UCSD-AML1 (cell line): ENCODE measurements around the gene NPHS1.
"Not testable (repeated sequence)": the region's sequence is repeated elsewhere in the genome, so short reads cannot be mapped to it uniquely, and the experiment has no call there.

Source experiments
- DNase-seq: peaks from one replicate; lab custom pipeline; 2025; ENCODE audit not compliant: unreplicated experiment; lab: John Stamatoyannopoulos, UW

The NPHS1 gene

GRCh38 chr19:35879770-35880317, 27.5 kb upstream of the NPHS1 start:
- peak; percentile 88 for DNase-seq

- no peak for DNase-seq
These were observed 26.8 kb upstream of the NPHS1 start for GRCh38 chr19:35879068-35879467.

- DNase-seq, result no peak
These were observed 22.2 kb upstream of the NPHS1 start for GRCh38 chr19:35874392-35874930.

- DNase-seq, result no peak
These were observed 19.9 kb upstream of the NPHS1 start for GRCh38 chr19:35872180-35872579.

- DNase-seq, result no peak
These were observed 19.3 kb upstream of the NPHS1 start for GRCh38 chr19:35871611-35872010.

- DNase-seq, result no peak
These were observed 18.5 kb upstream of the NPHS1 start for GRCh38 chr19:35870798-35871197.

GRCh38 chr19:35870124-35870736, 17.9 kb upstream of the NPHS1 start:
- DNase-seq, result not testable (repeated sequence)

GRCh38 chr19:35869327-35870123, 17.2 kb upstream of the NPHS1 start:
- DNase-seq, result peak; percentile 76

GRCh38 chr19:35868823-35869326, 16.6 kb upstream of the NPHS1 start:
- no peak for DNase-seq

- peak; percentile 36 for DNase-seq
These were observed 16.0 kb upstream of the NPHS1 start, which contains the start of gene APLP1 for GRCh38 chr19:35868172-35868822. APLP1 (plus strand) TSS chr19:35868574; CDS start chr19:35868637, 63 bp downstream.

- no peak for DNase-seq
These were observed 10.7 kb upstream of the NPHS1 start for GRCh38 chr19:35863018-35863417.

- DNase-seq, result no peak
These were observed 10.2 kb upstream of the NPHS1 start for GRCh38 chr19:35862528-35862927.

- DNase-seq, result no peak
These were observed 9.4 kb upstream of the NPHS1 start for GRCh38 chr19:35861640-35862160.

GRCh38 chr19:35860818-35861639, 8.7 kb upstream of the NPHS1 start:
- DNase-seq, result no peak

GRCh38 chr19:35860436-35860817, 8.1 kb upstream of the NPHS1 start:
- DNase-seq, result no peak

- no peak for DNase-seq
These were observed 7.1 kb upstream of the NPHS1 start for GRCh38 chr19:35859414-35859813.

GRCh38 chr19:35858311-35858710, 6.0 kb upstream of the NPHS1 start:
- DNase-seq, result no peak

GRCh38 chr19:35856546-35857149, 4.3 kb upstream of the NPHS1 start, which contains the start of gene KIRREL2:
KIRREL2 (plus strand) TSS chr19:35856911; CDS start chr19:35857120, 209 bp downstream.
- DNase-seq, result peak; percentile 28

- DNase-seq, result no peak
These were observed 893 bp upstream of the NPHS1 start for GRCh38 chr19:35853038-35853756.
